GM10266 (cell line): ENCODE results near the gene BRD3OS.

Source experiments
- DNase-seq: peaks from one replicate; pipeline ENCODE4 v3.0.0; 2012; ENCODE audit errors: extremely low spot score
- TF ChIP-seq, protein P1 (sequence below): IDR thresholded peaks from 2 replicates; pipeline ENCODE4 v1.5.1; 2012; ENCODE audit warnings: mild to moderate bottlenecking, low read depth; ENCODE audit not compliant: control insufficient read depth, insufficient read depth; ENCODE audit errors: missing control alignments

BRD3OS gene, protein sequence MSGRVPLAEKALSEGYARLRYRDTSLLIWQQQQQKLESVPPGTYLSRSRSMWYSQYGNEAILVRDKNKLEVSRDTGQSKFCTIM

DNA sequence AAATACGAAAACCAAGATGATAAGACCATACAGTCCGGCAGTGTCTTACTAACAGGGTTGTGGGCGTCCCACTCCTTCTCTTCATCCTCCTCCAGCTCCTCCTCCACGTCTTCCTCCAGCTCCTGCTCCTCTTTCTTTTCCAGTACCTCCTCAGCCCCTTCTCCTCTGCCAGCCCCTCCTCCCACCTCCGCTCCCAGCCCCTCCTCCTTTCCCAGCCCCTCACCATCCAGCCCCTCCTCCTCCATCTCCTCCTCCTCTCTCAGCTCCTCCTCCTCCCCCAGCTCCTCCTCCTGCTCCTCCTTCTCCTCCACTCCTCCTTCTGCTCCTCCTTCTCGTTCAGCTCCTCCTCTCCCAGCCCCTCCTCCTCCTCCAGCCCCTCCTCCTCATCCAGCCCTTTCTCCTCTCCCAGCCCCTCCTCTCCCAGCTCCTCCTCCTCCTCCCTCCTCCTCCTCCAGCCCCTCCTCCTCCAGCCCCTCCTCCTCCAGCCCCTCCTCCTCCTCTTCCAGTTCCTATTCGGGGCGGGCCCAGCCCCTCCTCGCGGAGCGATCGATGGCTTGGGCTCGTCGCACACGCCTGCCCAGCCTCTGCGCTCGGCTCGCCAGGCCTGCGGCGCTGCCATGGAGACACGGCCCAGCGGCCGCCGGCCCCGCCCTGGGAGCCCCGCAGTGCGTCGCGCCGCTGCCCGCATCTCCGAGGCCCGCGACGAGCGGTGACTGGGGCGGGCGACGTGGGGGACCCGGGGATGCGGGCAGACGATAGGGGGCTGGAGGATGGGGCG, at the start of gene BRD3OS:
Gene BRD3OS, plus strand, starts transcription at position 654 of the 778 bp plus-strand sequence. CDS start 1,267 bp downstream, outside the sequence.
- TF ChIP-seq, protein P1, sequence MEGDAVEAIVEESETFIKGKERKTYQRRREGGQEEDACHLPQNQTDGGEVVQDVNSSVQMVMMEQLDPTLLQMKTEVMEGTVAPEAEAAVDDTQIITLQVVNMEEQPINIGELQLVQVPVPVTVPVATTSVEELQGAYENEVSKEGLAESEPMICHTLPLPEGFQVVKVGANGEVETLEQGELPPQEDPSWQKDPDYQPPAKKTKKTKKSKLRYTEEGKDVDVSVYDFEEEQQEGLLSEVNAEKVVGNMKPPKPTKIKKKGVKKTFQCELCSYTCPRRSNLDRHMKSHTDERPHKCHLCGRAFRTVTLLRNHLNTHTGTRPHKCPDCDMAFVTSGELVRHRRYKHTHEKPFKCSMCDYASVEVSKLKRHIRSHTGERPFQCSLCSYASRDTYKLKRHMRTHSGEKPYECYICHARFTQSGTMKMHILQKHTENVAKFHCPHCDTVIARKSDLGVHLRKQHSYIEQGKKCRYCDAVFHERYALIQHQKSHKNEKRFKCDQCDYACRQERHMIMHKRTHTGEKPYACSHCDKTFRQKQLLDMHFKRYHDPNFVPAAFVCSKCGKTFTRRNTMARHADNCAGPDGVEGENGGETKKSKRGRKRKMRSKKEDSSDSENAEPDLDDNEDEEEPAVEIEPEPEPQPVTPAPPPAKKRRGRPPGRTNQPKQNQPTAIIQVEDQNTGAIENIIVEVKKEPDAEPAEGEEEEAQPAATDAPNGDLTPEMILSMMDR: no peak
- peak; percentile 98 for DNase-seq

DNA sequence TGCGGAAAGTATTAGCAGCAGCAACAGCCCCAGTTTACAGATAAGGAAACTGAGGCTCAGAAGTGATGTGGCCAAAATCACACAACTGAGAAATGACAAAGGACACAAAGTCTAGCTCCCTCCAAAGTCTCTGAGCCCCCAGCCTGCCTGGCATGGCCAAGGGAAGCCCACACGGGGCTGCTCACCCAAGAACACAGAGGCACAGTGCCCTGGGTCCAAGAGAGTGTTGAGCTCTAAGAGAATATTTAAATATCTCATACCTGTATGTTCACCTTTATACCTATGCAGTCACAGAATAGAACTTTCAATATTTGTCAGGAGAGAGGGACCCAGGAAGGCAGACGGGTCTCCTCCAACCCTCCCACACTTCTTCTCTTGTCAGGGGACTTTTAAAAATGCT, 49.8 kb upstream of the BRD3OS start:
- no peak for DNase-seq
- TF ChIP-seq, protein P1: no peak

DNA sequence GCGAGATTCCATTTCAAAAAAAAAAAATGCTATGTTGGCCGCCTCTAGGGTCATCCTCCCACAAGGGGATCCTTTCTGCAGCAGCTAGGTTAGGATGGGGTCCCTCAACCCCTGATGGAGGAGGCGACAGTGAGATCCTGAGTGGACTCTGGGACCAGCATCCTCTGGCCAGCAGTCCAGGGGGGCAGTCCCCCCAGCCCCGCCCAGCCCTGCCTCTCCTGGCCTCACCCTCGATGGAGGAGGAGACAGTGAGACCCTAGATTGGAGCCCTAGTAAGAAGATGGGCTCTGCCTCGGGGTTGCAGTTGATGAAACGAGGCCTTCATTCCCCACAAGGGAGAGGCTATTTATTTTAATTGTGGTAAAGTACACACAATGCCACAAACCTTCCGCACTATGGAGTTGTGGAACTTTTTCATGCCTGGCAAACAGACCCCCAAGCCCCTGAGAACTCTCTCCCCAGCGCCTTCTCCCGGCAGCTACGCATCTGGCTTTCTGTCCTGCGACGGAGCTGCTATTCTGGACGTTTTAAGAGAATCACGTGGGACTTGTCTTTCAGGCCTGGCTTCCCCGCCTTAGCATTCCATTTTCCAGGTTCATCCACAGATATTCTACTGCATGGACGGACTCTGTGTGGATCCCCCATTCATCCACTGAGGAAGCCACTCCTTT, 49.0 kb upstream of the BRD3OS start:
- TF ChIP-seq, protein P1: no peak
- no peak for DNase-seq

DNA sequence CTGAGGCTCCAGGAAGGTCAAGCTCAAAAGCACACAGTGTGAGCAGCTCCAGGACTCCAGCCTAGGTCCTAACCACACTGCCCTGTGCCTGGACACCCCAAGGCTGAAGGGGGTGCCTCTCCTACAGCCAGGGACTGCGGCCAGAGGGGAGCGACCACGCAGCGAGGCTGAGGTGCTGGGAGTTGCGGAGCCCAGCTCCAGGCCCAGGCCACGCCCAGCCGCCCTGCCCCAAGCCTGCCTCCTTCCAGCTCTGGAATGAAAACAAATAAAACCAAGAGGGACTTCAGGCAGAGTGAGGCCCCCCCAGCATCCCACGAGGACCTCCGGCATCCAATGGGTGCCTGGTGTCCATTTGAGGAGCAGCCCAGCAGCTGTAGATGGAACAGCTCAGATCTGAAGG, 48.4 kb upstream of the BRD3OS start:
- no peak for DNase-seq

DNA sequence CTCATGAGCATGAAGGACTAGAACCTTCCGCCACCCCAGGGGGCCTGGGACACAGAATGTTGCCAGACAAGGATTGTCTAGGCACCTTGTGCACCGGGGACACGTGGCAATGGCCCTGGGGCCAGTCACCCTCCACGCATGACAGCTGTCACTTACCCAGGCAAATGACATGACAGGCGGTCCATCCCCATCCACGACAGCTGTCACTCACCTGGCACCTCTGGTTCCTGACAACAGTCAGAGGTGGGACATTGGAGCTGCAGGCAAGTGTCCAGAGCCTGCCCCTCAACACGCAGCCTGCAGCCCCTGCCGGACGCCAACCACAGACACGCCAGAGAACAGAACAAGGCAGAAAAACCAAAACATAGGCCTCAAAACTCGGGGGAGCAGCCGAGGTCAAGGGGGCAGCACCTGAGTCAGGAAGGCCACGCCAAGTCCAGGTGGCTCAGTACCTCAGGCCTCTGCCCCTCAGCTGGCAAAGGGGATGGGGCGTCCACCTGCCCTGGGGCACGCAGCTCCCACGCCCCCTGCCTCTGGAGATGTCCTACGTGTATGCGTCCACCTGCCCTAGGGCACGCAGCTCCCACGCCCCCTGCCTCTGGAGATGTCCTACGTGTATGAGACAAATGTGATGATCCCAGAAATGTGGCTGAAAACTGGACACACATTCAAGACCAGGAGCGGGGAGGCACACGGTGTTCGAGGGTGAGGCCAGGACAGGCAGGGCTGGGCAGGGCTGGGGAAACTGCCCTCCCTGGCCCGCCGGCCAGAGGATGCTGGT, 47.7 kb upstream of the BRD3OS start:
- TF ChIP-seq, protein P1: no peak
- DNase-seq: no peak

More for the DNA sequence above, 48.4 kb upstream of the BRD3OS start:
- TF ChIP-seq, protein P1: no peak

DNA sequence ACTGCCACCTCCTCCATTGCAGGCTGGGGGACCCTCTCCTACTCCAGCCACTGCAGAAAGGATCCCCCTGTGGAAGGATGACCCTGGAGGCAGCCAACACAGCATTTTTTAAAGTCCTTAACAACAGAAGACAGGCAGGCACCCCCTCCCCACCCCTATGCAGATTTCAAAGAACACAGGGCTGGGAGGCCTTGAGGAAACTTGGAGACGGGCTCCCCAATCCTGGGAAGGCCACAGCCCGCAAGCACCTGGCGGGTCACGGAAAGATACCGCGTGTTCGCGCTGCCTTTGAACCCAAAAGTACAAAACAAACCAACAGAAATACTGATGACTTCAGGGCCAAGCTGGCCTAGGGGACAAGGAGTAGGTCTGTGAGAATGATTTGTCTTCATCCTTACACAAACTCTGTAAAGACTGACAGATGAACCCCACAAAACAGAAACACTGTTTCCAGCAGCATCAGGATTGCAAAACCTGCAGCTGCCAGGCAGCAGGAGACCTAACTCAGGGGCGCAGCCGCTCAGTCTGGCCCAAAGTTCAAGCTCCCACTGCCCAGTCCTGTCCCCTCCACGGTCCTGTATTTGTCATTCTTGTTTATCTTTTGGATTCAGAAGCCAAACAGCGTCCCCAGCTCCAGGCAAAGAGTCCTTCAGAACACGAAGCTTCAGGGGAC, 46.9 kb upstream of the BRD3OS start:
- TF ChIP-seq, protein P1: no peak

More for the DNA sequence above, 46.9 kb upstream of the BRD3OS start:
- no peak for DNase-seq
